Measurements from ENCODE around the gene USP17L19. TPM values are rescaled to one million over a fixed set of nuclear protein-coding genes. Genes with fewer than 3 reads are reported as not detected.
"Not testable (repeated sequence)": the region's sequence is repeated elsewhere in the genome, so short reads cannot be mapped to it uniquely, and the experiment has no call there.

The USP17L19 gene, protein sequence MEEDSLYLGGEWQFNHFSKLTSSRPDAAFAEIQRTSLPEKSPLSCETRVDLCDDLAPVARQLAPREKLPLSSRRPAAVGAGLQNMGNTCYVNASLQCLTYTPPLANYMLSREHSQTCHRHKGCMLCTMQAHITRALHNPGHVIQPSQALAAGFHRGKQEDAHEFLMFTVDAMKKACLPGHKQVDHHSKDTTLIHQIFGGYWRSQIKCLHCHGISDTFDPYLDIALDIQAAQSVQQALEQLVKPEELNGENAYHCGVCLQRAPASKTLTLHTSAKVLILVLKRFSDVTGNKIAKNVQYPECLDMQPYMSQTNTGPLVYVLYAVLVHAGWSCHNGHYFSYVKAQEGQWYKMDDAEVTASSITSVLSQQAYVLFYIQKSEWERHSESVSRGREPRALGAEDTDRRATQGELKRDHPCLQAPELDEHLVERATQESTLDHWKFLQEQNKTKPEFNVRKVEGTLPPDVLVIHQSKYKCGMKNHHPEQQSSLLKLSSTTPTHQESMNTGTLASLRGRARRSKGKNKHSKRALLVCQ
- not detected in 2 replicates for total RNA-seq

DNA sequence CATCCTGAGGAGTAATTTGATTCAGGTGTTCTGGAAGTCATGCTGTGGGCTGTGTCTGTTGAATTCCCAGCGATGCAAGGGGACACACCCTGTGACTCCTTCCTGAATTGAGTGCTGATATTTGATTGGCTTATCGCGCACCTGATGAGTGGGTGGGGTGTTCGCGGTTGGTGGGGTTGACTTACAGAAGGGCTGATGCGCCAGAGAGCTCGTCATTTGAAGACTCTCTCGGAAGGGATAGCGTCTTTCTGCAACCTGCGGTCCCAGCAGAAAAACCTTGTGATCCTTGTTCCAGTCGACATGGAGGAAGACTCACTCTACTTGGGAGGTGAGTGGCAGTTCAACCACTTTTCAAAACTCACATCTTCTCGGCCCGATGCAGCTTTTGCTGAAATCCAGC, at the start of gene USP17L19:
USP17L19 (plus strand) TSS at position 301 of the 400 bp plus-strand sequence; CDS start at position 301, 0 bp downstream.
- DNase-seq (ENCODE audit: low read depth in 2 of 2) = not testable (repeated sequence)

DNA sequence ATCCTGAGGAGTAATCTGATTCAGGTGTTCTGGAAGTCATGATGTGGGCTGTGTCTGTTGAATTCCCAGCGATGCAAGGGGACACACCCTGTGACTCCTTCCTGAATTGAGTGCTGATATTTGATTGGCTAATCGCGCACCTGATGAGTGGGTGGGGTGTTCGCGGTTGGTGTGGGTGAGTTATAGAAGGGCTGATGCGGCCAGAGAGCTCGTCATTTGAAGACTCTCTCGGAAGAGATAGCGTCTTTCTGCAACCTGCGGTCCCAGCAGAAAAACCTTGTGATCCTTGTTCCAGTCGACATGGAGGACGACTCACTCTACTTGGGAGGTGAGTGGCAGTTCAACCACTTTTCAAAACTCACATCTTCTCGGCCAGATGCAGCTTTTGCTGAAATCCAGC, 42.8 kb upstream of the USP17L19 start, which contains the start of gene USP17L10:
USP17L10 (plus strand) TSS at position 301 of the 400 bp plus-strand sequence; CDS start at position 301, 0 bp downstream.
- DNase-seq (ENCODE audit: low read depth in 2 of 2) = not testable (repeated sequence)

DNA sequence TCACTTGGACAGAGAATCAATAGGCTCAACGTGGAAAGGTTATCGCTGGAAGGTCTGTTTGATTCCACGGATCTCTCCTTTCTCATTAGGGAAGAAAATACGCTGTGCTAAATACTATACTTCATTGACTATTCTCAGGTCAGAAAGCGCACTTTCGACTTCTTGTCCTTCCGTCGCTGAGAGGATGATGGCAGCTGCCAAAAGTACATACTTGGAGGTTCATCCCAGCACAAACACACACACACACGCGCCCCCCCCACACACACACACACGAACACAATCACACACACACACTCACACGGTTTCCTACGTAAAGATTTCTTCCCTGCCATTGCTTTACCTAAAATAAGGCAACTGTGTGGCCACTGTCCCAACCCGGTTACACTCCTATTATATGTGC, 38.5 kb upstream of the USP17L19 start:
- not testable (repeated sequence) for DNase-seq (ENCODE audit: low read depth in 2 of 2)

DNA sequence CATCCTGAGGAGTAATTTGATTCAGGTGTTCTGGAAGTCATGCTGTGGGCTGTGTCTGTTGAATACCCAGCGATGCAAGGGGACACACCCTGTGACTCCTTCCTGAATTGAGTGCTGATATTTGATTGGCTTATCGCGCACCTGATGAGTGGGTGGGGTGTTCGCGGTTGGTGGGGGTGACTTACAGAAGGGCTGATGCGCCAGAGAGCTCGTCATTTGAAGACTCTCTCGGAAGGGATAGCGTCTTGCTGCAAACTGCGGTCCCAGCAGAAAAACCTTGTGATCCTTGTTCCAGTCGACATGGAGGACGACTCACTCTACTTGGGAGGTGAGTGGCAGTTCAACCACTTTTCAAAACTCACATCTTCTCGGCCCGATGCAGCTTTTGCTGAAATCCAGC, 38.1 kb upstream of the USP17L19 start, which contains the start of gene USP17L11:
USP17L11 (plus strand) TSS at position 301 of the 400 bp plus-strand sequence; CDS start at position 301, 0 bp downstream.
- not testable (repeated sequence) for DNase-seq (ENCODE audit: low read depth in 2 of 2)

DNA sequence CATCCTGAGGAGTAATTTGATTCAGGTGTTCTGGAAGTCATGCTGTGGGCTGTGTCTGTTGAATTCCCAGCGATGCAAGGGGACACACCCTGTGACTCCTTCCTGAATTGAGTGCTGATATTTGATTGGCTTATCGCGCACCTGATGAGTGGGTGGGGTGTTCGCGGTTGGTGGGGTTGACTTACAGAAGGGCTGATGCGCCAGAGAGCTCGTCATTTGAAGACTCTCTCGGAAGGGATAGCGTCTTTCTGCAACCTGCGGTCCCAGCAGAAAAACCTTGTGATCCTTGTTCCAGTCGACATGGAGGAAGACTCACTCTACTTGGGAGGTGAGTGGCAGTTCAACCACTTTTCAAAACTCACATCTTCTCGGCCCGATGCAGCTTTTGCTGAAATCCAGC, 33.3 kb upstream of the USP17L19 start, which contains the start of gene USP17L12:
USP17L12 (plus strand) TSS at position 301 of the 400 bp plus-strand sequence; CDS start at position 301, 0 bp downstream.
- DNase-seq (ENCODE audit: low read depth in 2 of 2) = not testable (repeated sequence)

DNA sequence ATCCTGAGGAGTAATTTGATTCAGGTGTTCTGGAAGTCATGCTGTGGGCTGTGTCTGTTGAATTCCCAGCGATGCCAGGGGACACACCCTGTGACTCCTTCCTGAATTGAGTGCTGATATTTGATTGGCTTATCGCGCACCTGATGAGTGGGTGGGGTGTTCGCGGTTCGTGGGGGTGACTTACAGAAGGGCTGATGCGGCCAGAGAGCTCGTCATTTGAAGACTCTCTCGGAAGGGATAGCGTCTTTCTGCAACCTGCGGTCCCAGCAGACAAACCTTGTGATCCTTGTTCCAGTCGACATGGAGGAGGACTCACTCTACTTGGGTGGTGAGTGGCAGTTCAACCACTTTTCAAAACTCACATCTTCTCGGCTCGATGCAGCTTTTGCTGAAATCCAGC, 28.6 kb upstream of the USP17L19 start, which contains the start of gene USP17L13:
USP17L13 (plus strand) TSS at position 301 of the 400 bp plus-strand sequence; CDS start at position 301, 0 bp downstream.
- DNase-seq (ENCODE audit: low read depth in 2 of 2) = not testable (repeated sequence)

DNA sequence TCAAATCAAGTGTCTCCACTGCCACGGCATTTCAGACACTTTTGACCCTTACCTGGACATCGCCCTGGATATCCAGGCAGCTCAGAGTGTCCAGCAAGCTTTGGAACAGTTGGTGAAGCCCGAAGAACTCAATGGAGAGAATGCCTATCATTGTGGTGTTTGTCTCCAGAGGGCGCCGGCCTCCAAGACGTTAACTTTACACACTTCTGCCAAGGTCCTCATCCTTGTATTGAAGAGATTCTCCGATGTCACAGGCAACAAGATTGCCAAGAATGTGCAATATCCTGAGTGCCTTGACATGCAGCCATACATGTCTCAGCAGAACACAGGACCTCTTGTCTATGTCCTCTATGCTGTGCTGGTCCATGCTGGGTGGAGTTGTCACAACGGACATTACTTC, 22.9 kb upstream of the USP17L19 start:
- DNase-seq (ENCODE audit: low read depth in 2 of 2) = not testable (repeated sequence)

DNA sequence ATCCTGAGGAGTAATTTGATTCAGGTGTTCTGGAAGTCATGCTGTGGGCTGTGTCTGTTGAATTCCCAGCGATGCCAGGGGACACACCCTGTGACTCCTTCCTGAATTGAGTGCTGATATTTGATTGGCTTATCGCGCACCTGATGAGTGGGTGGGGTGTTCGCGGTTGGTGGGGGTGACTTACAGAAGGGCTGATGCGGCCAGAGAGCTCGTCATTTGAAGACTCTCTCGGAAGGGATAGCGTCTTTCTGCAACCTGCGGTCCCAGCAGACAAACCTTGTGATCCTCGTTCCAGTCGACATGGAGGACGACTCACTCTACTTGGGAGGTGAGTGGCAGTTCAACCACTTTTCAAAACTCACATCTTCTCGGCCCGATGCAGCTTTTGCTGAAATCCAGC, 19.1 kb upstream of the USP17L19 start, which contains the start of gene USP17L15:
USP17L15 (plus strand) TSS at position 301 of the 400 bp plus-strand sequence; CDS start at position 301, 0 bp downstream.
- DNase-seq (ENCODE audit: low read depth in 2 of 2) = not testable (repeated sequence)

DNA sequence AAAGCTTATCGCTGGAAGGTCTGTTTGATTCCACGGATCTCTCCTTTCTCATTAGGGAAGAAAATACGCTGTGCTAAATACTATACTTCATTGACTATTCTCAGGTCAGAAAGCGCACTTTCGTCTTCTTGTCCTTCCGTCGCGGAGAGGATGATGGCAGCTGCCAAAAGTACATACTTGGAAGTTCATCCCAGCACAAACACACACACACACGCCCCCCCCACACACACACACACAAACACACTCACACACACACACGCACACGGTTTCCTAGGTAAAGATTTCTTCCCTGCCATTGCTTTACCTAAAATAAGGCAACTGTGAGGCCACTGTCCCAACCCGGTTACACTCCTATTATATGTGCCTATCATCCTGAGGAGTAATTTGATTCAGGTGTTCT, 14.7 kb upstream of the USP17L19 start:
- not testable (repeated sequence) for DNase-seq (ENCODE audit: low read depth in 2 of 2)

DNA sequence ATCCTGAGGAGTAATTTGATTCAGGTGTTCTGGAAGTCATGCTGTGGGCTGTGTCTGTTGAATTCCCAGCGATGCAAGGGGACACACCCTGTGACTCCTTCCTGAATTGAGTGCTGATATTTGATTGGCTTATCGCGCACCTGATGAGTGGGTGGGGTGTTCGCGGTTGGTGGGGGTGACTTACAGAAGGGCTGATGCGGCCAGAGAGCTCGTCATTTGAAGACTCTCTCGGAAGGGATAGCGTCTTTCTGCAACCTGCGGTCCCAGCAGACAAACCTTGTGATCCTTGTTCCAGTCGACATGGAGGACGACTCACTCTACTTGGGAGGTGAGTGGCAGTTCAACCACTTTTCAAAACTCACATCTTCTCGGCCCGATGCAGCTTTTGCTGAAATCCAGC, 9.6 kb upstream of the USP17L19 start, which contains the start of gene USP17L17:
USP17L17 (plus strand) TSS at position 301 of the 400 bp plus-strand sequence; CDS start at position 301, 0 bp downstream.
- DNase-seq (ENCODE audit: low read depth in 2 of 2) = not testable (repeated sequence)

DNA sequence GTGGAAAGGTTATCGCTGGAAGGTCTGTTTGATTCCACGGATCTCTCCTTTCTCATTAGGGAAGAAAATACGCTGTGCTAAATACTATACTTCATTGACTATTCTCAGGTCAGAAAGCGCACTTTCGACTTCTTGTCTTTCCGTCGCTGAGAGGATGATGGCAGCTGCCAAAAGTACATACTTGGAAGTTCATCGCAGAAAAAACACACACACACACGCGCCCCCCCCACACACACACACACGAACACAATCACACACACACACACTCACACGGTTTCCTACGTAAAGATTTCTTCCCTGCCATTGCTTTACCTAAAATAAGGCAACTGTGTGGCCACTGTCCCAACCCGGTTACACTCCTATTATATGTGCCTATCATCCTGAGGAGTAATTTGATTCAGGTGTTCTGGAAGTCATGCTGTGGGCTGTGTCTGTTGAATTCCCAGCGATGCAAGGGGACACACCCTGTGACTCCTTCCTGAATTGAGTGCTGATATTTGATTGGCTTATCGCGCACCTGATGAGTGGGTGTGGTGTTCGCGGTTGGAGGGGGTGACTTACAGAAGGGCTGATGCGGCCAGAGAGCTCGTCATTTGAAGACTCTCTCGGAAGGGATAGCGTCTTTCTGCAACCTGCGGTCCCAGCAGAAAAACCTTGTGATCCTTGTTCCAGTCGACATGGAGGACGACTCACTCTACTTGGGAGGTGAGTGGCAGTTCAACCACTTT, 5.1 kb upstream of the USP17L19 start, which contains the start of gene USP17L18:
USP17L18 (plus strand) TSS at position 678 of the 728 bp plus-strand sequence; CDS start at position 678, 0 bp downstream.
- not testable (repeated sequence) for DNase-seq (ENCODE audit: low read depth in 2 of 2)

DNA sequence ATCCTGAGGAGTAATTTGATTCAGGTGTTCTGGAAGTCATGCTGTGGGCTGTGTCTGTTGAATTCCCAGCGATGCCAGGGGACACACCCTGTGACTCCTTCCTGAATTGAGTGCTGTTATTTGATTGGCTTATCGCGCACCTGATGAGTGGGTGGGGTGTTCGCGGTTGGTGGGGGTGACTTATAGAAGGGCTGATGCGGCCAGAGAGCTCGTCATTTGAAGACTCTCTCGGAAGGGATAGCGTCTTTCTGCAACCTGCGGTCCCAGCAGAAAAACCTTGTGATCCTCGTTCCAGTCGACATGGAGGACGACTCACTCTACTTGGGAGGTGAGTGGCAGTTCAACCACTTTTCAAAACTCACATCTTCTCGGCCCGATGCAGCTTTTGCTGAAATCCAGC, 4.6 kb downstream of the USP17L19 start, which contains the start of gene USP17L20:
USP17L20 (plus strand) TSS at position 301 of the 400 bp plus-strand sequence; CDS start at position 301, 0 bp downstream.
- DNase-seq (ENCODE audit: low read depth in 2 of 2) = not testable (repeated sequence)

DNA sequence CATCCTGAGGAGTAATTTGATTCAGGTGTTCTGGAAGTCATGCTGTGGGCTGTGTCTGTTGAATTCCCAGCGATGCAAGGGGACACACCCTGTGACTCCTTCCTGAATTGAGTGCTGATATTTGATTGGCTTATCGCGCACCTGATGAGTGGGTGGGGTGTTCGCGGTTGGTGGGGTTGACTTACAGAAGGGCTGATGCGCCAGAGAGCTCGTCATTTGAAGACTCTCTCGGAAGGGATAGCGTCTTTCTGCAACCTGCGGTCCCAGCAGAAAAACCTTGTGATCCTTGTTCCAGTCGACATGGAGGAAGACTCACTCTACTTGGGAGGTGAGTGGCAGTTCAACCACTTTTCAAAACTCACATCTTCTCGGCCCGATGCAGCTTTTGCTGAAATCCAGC, 9.4 kb downstream of the USP17L19 start, which contains the start of gene USP17L21:
USP17L21 (plus strand) TSS at position 301 of the 400 bp plus-strand sequence; CDS start at position 301, 0 bp downstream.
- not testable (repeated sequence) for DNase-seq (ENCODE audit: low read depth in 2 of 2)

DNA sequence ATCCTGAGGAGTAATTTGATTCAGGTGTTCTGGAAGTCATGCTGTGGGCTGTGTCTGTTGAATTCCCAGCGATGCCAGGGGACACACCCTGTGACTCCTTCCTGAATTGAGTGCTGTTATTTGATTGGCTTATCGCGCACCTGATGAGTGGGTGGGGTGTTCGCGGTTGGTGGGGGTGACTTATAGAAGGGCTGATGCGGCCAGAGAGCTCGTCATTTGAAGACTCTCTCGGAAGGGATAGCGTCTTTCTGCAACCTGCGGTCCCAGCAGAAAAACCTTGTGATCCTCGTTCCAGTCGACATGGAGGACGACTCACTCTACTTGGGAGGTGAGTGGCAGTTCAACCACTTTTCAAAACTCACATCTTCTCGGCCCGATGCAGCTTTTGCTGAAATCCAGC, 14.1 kb downstream of the USP17L19 start, which contains the start of gene USP17L22:
USP17L22 (plus strand) TSS at position 301 of the 400 bp plus-strand sequence; CDS start at position 301, 0 bp downstream.
- not testable (repeated sequence) for DNase-seq (ENCODE audit: low read depth in 2 of 2)

DNA sequence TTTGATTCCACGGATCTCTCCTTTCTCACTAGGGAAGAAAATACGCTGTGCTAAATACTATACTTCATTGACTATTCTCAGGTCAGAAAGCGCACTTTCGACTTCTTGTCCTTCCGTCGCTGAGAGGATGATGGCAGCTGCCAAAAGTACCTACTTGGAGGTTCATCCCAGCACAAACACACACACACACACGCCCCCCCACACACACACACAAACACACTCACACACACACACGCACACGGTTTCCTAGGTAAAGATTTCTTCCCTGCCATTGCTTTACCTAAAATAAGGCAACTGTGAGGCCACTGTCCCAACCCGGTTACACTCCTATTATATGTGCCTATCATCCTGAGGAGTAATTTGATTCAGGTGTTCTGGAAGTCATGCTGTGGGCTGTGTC, 18.5 kb downstream of the USP17L19 start:
- DNase-seq (ENCODE audit: low read depth in 2 of 2) = not testable (repeated sequence)

Other genes starting within 250 kb of the USP17L19 start
- gene FAM90A26, start 83.0 kb upstream of the USP17L19 start, total RNA-seq = not detected in 2 replicates
- gene USP17L10, start 42.7 kb upstream of the USP17L19 start, total RNA-seq = not detected in 2 replicates
- not detected in 2 replicates for gene USP17L11, start 38.0 kb upstream of the USP17L19 start, total RNA-seq
- gene USP17L12, start 33.2 kb upstream of the USP17L19 start, total RNA-seq = not detected in 2 replicates
- not detected in 2 replicates for gene USP17L13, start 28.5 kb upstream of the USP17L19 start, total RNA-seq
- not detected in 2 replicates for gene USP17L15, start 19.0 kb upstream of the USP17L19 start, total RNA-seq
- not detected in 2 replicates for gene USP17L17, start 9.5 kb upstream of the USP17L19 start, total RNA-seq
- gene USP17L18, start 4.7 kb upstream of the USP17L19 start, total RNA-seq = not detected in 2 replicates
- not detected in 2 replicates for gene USP17L20, start 4.7 kb downstream of the USP17L19 start, total RNA-seq
- gene USP17L21, start 9.5 kb downstream of the USP17L19 start, total RNA-seq = not detected in 2 replicates
- gene USP17L22, start 14.2 kb downstream of the USP17L19 start, total RNA-seq = not detected in 2 replicates
- gene USP17L24, start 71.8 kb downstream of the USP17L19 start, total RNA-seq = not detected in 2 replicates
- not detected in 2 replicates for gene USP17L25, start 76.5 kb downstream of the USP17L19 start, total RNA-seq
- not detected in 2 replicates for gene USP17L26, start 81.3 kb downstream of the USP17L19 start, total RNA-seq
- not detected in 2 replicates for gene USP17L5, start 86.0 kb downstream of the USP17L19 start, total RNA-seq
- gene USP17L27, start 90.8 kb downstream of the USP17L19 start, total RNA-seq = not detected in 2 replicates
- gene USP17L28, start 95.5 kb downstream of the USP17L19 start, total RNA-seq = not detected in 2 replicates
- gene USP17L29, start 100.3 kb downstream of the USP17L19 start, total RNA-seq = not detected in 2 replicates
- gene USP17L30, start 109.8 kb downstream of the USP17L19 start, total RNA-seq = not detected in 2 replicates
- not detected in 2 replicates for gene DEFB131A, start 191.0 kb downstream of the USP17L19 start, total RNA-seq